ENCODE results near the gene DLG5.
A peak's percentile ranks its signal among the peaks of the same experiment; 100 is the strongest.

DLG5 gene

GRCh38 chr10:77926566-77927401 is at the start of gene DLG5:
DLG5 (minus strand) TSS chr10:77926755; CDS start chr10:77926520, 235 bp downstream.
- no peak for DNase-seq (ENCODE audit: low read depth, low spot score)

GRCh38 chr10:77975086-77975666 is 48.6 kb upstream of the DLG5 start:
- no peak for DNase-seq (ENCODE audit: low read depth, low spot score)

- DNase-seq (ENCODE audit: low read depth, low spot score) = no peak
Measured at GRCh38 chr10:77974396-77975074, 48.0 kb upstream of the DLG5 start.

- DNase-seq (ENCODE audit: low read depth, low spot score) = no peak
Measured at GRCh38 chr10:77973276-77973675, 46.7 kb upstream of the DLG5 start.

- no peak for DNase-seq (ENCODE audit: low read depth, low spot score)
Measured at GRCh38 chr10:77972148-77972547, 45.6 kb upstream of the DLG5 start.

GRCh38 chr10:77971804-77972144 is 45.2 kb upstream of the DLG5 start:
- no peak for DNase-seq (ENCODE audit: low read depth, low spot score)

GRCh38 chr10:77970869-77971803 is 44.6 kb upstream of the DLG5 start:
- DNase-seq (ENCODE audit: low read depth, low spot score) = peak; percentile 60

GRCh38 chr10:77969114-77969513 is 42.6 kb upstream of the DLG5 start:
- DNase-seq (ENCODE audit: low read depth, low spot score) = no peak

- DNase-seq (ENCODE audit: low read depth, low spot score) = no peak
Measured at GRCh38 chr10:77967611-77968022, 41.1 kb upstream of the DLG5 start.

- DNase-seq (ENCODE audit: low read depth, low spot score) = no peak
Measured at GRCh38 chr10:77965294-77965693, 38.7 kb upstream of the DLG5 start.

GRCh38 chr10:77964811-77965210 is 38.3 kb upstream of the DLG5 start:
- no peak for DNase-seq (ENCODE audit: low read depth, low spot score)

GRCh38 chr10:77963901-77964300 is 37.3 kb upstream of the DLG5 start:
- no peak for DNase-seq (ENCODE audit: low read depth, low spot score)

GRCh38 chr10:77962350-77963146 is 36.0 kb upstream of the DLG5 start:
- no peak for DNase-seq (ENCODE audit: low read depth, low spot score)

- no peak for DNase-seq (ENCODE audit: low read depth, low spot score)
Measured at GRCh38 chr10:77961668-77962067, 35.1 kb upstream of the DLG5 start.

GRCh38 chr10:77960829-77961329 is 34.3 kb upstream of the DLG5 start:
- DNase-seq (ENCODE audit: low read depth, low spot score) = no peak

- DNase-seq (ENCODE audit: low read depth, low spot score) = no peak
Measured at GRCh38 chr10:77959887-77960455, 33.4 kb upstream of the DLG5 start.

GRCh38 chr10:77959384-77959783 is 32.8 kb upstream of the DLG5 start:
- DNase-seq (ENCODE audit: low read depth, low spot score) = no peak

GRCh38 chr10:77955136-77955535 is 28.6 kb upstream of the DLG5 start:
- no peak for DNase-seq (ENCODE audit: low read depth, low spot score)

- no peak for DNase-seq (ENCODE audit: low read depth, low spot score)
Measured at GRCh38 chr10:77949167-77949566, 22.6 kb upstream of the DLG5 start.

- no peak for DNase-seq (ENCODE audit: low read depth, low spot score)
Measured at GRCh38 chr10:77946084-77946483, 19.5 kb upstream of the DLG5 start.

Data from brain pericyte (primary cell).